Duodenal mucosa (tissue), 2 donors: ENCODE data around the gene NDUFAF8.
"Not testable (repeated sequence)": the region's sequence is repeated elsewhere in the genome, so short reads cannot be mapped to it uniquely, and the experiment has no call there.

Source experiments
- H3K27ac ChIP-seq: one replicate; pipeline ENCODE4 v1.7.0; 2013; ENCODE audit warnings: low read depth, low read length
- H3K27me3 ChIP-seq, 2 donors: one replicate each; pipeline ENCODE4 v1.7.0; 2013; ENCODE audit warnings: low read length in 2 of 2, control low read depth in 1 of 2; ENCODE audit not compliant: insufficient read depth in 2 of 2, control insufficient read depth in 1 of 2
- H3K36me3 ChIP-seq, 2 donors: one replicate each; pipeline ENCODE4 v1.7.0; 2013; ENCODE audit warnings: low read length in 2 of 2, control low read depth in 1 of 2; ENCODE audit not compliant: insufficient read depth in 2 of 2, control insufficient read depth in 1 of 2
- H3K4me1 ChIP-seq, 2 donors: one replicate each; pipeline ENCODE4 v1.7.0; 2013; ENCODE audit warnings: low read length in 2 of 2, control low read depth in 1 of 2; ENCODE audit not compliant: insufficient read depth in 2 of 2, control insufficient read depth in 1 of 2
- H3K4me3 ChIP-seq, 2 donors: one replicate each; pipeline ENCODE4 v1.7.0; 2013; ENCODE audit warnings: low read length in 2 of 2, low read depth in 1 of 2
- H3K9ac ChIP-seq, 2 donors: one replicate each; pipeline ENCODE4 v1.7.0; 2013; ENCODE audit warnings: low read length in 2 of 2, low read depth in 1 of 2
- H3K9me3 ChIP-seq, 2 donors: one replicate each; pipeline ENCODE4 v1.7.0; 2013; ENCODE audit warnings: low read length in 2 of 2, control low read depth in 1 of 2; ENCODE audit not compliant: control insufficient read depth in 1 of 2

The NDUFAF8 gene

DNA sequence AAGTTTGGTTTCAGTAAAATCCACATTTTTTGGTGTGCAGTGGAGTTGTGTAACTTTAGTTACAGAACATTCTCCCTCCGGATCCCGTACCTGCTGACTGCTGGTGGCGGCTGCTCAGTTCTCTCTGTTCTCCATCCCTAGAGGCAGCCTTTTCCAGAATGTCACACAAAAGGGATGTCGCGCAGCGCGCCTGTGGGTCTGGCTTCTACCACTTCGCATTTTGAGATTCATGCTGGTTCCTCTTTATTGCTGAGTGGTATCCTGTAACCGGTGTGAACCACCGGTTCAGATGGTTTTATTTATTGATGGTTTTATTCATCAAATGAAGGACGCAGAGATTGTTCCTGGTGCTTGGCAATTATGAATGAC lies 15.4 kb upstream of the NDUFAF8 start:
- H3K27me3 ChIP-seq: no peaks in the 10 kb centered on the region
- H3K36me3 ChIP-seq: peaks cover 0 to 5% of the 10 kb centered on the region in 2 donors
- H3K9ac ChIP-seq: peak overlapping the region in 1 of 2 donors; percentile 51
- H3K27ac ChIP-seq: no peak overlapping the region
- peaks cover 15 to 21% of the 10 kb centered on the region in 2 donors for H3K4me1 ChIP-seq
- H3K9me3 ChIP-seq: no peaks in the 10 kb centered on the region
- H3K4me3 ChIP-seq: peak overlapping the region in 1 of 2 donors; percentile 62

GRCh38 chr17:81227630-81228029 lies 11.5 kb upstream of the NDUFAF8 start:
- not testable (repeated sequence) for H3K4me1 ChIP-seq, H3K27ac ChIP-seq, H3K9me3 ChIP-seq, H3K9ac ChIP-seq, H3K4me3 ChIP-seq, H3K27me3 ChIP-seq
- peaks cover 11 to 36% of the 10 kb centered on the region in 2 donors for H3K36me3 ChIP-seq

DNA sequence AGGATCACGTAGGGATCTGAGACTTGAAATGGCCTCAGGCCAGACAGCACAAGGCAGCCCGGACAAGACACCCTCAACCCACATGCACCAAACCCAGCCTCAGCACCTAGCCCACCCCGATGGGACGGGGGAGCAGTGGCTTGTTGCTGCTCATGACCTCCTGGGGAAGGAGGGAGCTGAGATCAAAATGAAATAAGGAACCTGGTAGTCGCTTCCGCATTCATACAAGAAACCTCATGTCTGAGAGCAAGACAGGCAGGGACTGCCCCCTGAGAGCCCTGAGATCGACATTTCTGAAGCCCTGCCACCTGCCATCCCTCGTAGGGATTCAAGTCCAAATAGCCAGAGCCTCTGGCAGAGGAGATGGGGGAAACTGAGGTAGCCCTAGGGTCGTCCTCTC lies 10.7 kb upstream of the NDUFAF8 start:
- no peaks in the 10 kb centered on the region for H3K9me3 ChIP-seq
- peaks cover 11 to 44% of the 10 kb centered on the region in 2 donors for H3K36me3 ChIP-seq
- H3K4me1 ChIP-seq: peaks cover 4 to 5% of the 10 kb centered on the region in 2 donors
- H3K4me3 ChIP-seq: no peak overlapping the region
- no peak overlapping the region for H3K27ac ChIP-seq
- H3K27me3 ChIP-seq: no peaks in the 10 kb centered on the region
- H3K9ac ChIP-seq: no peak overlapping the region

GRCh38 chr17:81228834-81229665 lies 10.1 kb upstream of the NDUFAF8 start:
- H3K4me3 ChIP-seq: no peak overlapping the region
- H3K9ac ChIP-seq: no peak overlapping the region
- no peaks in the 10 kb centered on the region for H3K4me1 ChIP-seq
- no peaks in the 10 kb centered on the region for H3K9me3 ChIP-seq
- peaks cover 11 to 45% of the 10 kb centered on the region in 2 donors for H3K36me3 ChIP-seq
- H3K27me3 ChIP-seq: no peaks in the 10 kb centered on the region
- no peak overlapping the region for H3K27ac ChIP-seq

GRCh38 chr17:81229666-81229920 lies 9.5 kb upstream of the NDUFAF8 start:
- Histone ChIP-seq H3K4me3 (no peak overlapping the region), H3K9me3 (no peaks in the 10 kb centered on the region), H3K27ac (no peak overlapping the region), H3K27me3 (no peaks in the 10 kb centered on the region), H3K36me3 (peaks cover 11 to 45% of the 10 kb centered on the region in 2 donors), H3K4me1 (no peaks in the 10 kb centered on the region), H3K9ac (no peak overlapping the region)

DNA sequence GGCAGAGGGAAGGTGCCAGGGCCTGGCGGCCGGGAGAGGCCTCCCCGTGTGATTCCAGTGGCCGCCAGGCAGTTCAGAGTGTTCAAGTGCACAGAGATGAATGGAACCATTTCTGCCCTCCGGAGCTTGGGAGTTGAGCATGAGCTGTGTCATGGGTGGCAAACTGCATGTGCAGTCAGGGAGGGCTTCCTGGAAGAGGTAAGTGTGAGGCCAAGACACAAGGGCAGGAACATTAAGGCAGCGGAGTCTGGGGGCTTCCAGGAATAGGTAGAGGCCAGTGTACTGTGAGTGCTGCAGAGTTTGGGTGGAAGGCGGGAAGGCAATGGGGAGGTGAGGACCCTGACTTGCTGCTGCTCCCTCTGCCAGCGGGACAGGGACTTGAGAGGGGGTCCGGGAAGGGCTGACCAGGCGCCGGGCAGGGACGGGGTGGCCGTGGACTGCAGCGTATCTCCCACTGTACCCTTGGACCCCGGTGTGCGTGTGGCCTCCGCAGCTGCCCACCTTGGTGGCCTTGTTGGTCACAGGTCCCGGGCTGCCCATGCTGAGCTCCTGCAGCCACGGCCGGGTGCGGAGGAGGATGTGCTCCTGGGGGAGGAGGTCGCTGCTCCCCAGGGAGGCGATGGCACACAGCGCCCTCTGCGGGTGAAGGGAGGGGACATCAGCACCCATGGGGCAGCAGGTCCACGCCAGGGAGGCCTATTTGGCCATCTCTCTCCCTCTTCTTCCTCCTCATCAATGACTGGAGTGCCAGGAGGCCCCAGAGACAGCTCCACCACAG lies 8.9 kb upstream of the NDUFAF8 start:
- no peaks in the 10 kb centered on the region for H3K27me3 ChIP-seq
- H3K9me3 ChIP-seq: no peaks in the 10 kb centered on the region
- no peak overlapping the region for H3K9ac ChIP-seq
- no peak overlapping the region for H3K4me3 ChIP-seq
- H3K4me1 ChIP-seq: no peaks in the 10 kb centered on the region
- H3K27ac ChIP-seq: no peak overlapping the region
- peaks cover 11 to 45% of the 10 kb centered on the region in 2 donors for H3K36me3 ChIP-seq

DNA sequence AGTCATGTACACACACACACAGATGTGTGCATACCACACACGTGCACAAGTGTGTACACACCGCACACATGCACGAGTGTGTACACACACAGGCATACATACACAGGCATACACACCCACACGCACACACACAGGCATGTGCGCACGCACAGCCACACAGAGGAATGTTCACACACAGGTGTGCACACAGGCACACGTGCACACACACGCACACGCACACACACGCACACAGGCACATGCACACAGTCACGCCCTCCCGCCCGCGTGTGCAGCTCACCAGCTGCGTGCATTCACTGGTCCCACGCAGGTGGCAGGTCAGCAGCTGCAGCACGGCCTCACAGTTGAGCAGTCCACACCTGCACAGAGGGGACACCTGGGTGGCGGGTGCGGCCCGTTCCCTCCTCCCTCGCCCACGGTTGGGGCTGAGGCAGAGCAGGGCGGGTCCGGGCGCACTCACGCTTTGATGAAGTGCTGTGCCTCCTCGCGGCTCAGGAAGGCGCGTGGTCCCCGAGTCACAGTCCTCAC lies 7.9 kb upstream of the NDUFAF8 start:
- Histone ChIP-seq H3K4me3 (no peak overlapping the region), H3K27me3 (no peaks in the 10 kb centered on the region), H3K9ac (no peak overlapping the region), H3K27ac (no peak overlapping the region), H3K36me3 (peaks cover 11 to 45% of the 10 kb centered on the region in 2 donors), H3K9me3 (no peaks in the 10 kb centered on the region), H3K4me1 (no peaks in the 10 kb centered on the region)

GRCh38 chr17:81231766-81232581 lies 7.1 kb upstream of the NDUFAF8 start:
- H3K9ac ChIP-seq: no peak overlapping the region
- H3K27me3 ChIP-seq: no peaks in the 10 kb centered on the region
- H3K9me3 ChIP-seq: no peaks in the 10 kb centered on the region
- peaks cover 0 to under 1% of the 10 kb centered on the region in 2 donors for H3K4me1 ChIP-seq
- H3K27ac ChIP-seq: no peak overlapping the region
- H3K36me3 ChIP-seq: peaks cover 11 to 45% of the 10 kb centered on the region in 2 donors
- no peak overlapping the region for H3K4me3 ChIP-seq

GRCh38 chr17:81232616-81233241 lies 6.4 kb upstream of the NDUFAF8 start:
- no peak overlapping the region for H3K27ac ChIP-seq
- H3K4me1 ChIP-seq: peaks cover 6 to 8% of the 10 kb centered on the region in 2 donors
- no peak overlapping the region for H3K9ac ChIP-seq
- no peak overlapping the region for H3K4me3 ChIP-seq
- H3K9me3 ChIP-seq: no peaks in the 10 kb centered on the region
- peaks cover 11 to 45% of the 10 kb centered on the region in 2 donors for H3K36me3 ChIP-seq
- no peaks in the 10 kb centered on the region for H3K27me3 ChIP-seq
